Left lung (tissue), 10 donors: ENCODE results near the gene GFPT1. TPM values are rescaled to one million over a fixed set of nuclear protein-coding genes. Genes with fewer than 3 reads are reported as not detected.

Experiments used
- ATAC-seq: fragments of 200-7000 bp; cut with Tn5 transposase; one replicate; pipeline ENCODE4 v1.9.1; 2020; ENCODE audit warnings: moderate library complexity
- DNase-seq, 4 donors: peaks; one replicate each; pipeline ENCODE4 v3.0.0-alpha.2; 2013 to 2020
- H3K27ac ChIP-seq, 2 donors: fragments of 200-600 bp; sonication (generic) in 1 of 2; one replicate each; pipeline versions ENCODE4 v1.5.0 to v1.8.0; 2020 to 2021
- H3K27me3 ChIP-seq, 2 donors: fragments of 200-600 bp; sonication (generic) in 1 of 2; one replicate each; pipeline versions ENCODE4 v1.5.0 to v1.8.0; 2020 to 2021
- H3K36me3 ChIP-seq, 2 donors: fragments of 200-600 bp; sonication (generic) in 1 of 2; one replicate each; pipeline versions ENCODE4 v1.5.0 to v1.8.0; 2020 to 2021
- H3K4me1 ChIP-seq, 2 donors: fragments of 200-600 bp; one replicate each; pipeline ENCODE4 v1.8.0; 2021
- H3K4me3 ChIP-seq, 2 donors: fragments of 200-600 bp; sonication (generic) in 1 of 2; one replicate each; pipeline versions ENCODE4 v1.5.0 to v1.8.0; 2020 to 2021; ENCODE audit warnings: mild to moderate bottlenecking in 1 of 2
- H3K9me3 ChIP-seq, 2 donors: fragments of 200-600 bp; sonication (generic) in 1 of 2; one replicate each; pipeline versions ENCODE4 v1.5.0 to v1.8.0; 2020 to 2021
- intact Hi-C, 2 donors: fragments of 100-400 bp; cut with DNase I; formaldehyde crosslinking; loops; one replicate each; pipeline versions ENCODE4 v1.11.2 to v1.14.2; 2022
- polyA plus RNA-seq, 6 donors: library from polyadenylated mRNA; unstranded; fragments of 120-200 nt; gene quantifications; one replicate each; pipeline ENCODE4 v1.2.1, GENCODE V29; 2013; ENCODE audit not compliant: insufficient read length in 6 of 6
- total RNA-seq, 2 donors: library from RNA; stranded (reverse); fragmentation: NEBNext Ultra II Directional; extraction: Animal tissue kit (Norgen Biotek cat#: 25700); gene quantifications; one replicate each; pipeline ENCODE4 v1.2.1, GENCODE V29; 2021
- TF ChIP-seq, protein P1 (sequence below), 2 donors: fragments of 200-600 bp; sonication (generic) in 1 of 2; IDR thresholded peaks; one replicate each; pipeline versions ENCODE4 v1.5.0 to v1.8.0; 2021; ENCODE audit warnings: antibody characterized with exemption in 2 of 2
- donor health status: DM: no; HTN: yes; CAD: no.
- donor health status: DM: no; HTN: no; CAD: no.

GFPT1 gene
- total and polyA plus RNA-seq, 8 donors = 26.3 to 95.7 (median 30.5) TPM

DNA sequence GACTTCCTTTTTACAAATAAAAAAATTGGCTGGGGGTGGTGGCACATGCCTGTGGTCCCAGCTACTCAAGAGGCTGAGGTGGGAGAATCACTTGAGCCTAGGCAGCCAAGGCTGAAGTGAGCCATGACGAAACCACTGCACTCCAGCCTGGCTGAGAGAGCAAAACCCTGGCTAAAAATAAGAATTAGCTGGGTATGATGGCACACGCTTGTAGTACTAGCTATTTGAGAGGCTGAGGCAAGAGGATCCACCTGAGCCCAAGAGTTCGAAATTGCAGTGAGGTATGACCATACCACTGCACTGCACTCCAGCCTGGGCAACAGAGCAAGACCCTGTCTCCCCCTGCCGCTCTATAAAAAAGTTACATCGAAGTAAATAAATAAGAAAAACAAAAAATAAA, 33.7 kb downstream of the GFPT1 start:
- H3K27me3 ChIP-seq = no peaks in the 10 kb centered on the region
- peak; percentile 60 for ATAC-seq
- H3K4me3 ChIP-seq = no peak overlapping the region
- intact Hi-C loops = no loop called here
- H3K4me1 ChIP-seq = no peaks in the 10 kb centered on the region
- H3K27ac ChIP-seq = no peak overlapping the region
- TF ChIP-seq, protein P1, sequence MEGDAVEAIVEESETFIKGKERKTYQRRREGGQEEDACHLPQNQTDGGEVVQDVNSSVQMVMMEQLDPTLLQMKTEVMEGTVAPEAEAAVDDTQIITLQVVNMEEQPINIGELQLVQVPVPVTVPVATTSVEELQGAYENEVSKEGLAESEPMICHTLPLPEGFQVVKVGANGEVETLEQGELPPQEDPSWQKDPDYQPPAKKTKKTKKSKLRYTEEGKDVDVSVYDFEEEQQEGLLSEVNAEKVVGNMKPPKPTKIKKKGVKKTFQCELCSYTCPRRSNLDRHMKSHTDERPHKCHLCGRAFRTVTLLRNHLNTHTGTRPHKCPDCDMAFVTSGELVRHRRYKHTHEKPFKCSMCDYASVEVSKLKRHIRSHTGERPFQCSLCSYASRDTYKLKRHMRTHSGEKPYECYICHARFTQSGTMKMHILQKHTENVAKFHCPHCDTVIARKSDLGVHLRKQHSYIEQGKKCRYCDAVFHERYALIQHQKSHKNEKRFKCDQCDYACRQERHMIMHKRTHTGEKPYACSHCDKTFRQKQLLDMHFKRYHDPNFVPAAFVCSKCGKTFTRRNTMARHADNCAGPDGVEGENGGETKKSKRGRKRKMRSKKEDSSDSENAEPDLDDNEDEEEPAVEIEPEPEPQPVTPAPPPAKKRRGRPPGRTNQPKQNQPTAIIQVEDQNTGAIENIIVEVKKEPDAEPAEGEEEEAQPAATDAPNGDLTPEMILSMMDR (IDR thresholded peaks at IDR 0.05) = no peak
- peaks cover 0 to 97% of the 10 kb centered on the region in 2 donors for H3K36me3 ChIP-seq
- no peaks in the 10 kb centered on the region for H3K9me3 ChIP-seq
- DNase-seq = no peak

DNA sequence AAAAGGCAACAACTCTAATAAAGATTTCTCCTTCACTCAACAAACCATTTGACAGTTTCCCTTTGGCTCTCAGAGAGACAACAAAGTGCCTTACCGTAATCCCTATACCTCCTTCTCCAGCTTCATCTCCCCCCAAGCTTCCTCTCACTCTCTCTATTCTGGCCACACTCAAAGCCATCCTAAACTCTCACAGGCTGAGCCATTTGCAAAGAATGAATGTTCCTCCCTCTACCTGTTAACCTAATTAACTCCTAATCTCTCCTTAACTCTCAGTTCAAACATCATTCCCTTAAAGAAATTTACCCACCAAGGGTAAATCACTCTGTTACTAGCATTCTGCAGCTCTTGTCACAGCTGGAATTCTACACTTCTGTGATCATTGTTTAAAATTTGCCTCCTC, 38.2 kb downstream of the GFPT1 start:
- intact Hi-C loops = no loop called here
- DNase-seq (no peak), ATAC-seq (no peak)
- peaks cover 2 to 97% of the 10 kb centered on the region in 2 donors for H3K36me3 ChIP-seq
- TF ChIP-seq, protein P1 (IDR thresholded peaks at IDR 0.05) = no peak
- H3K4me1 ChIP-seq = no peaks in the 10 kb centered on the region
- H3K27me3 ChIP-seq = no peaks in the 10 kb centered on the region
- no peak overlapping the region for H3K27ac ChIP-seq
- H3K9me3 ChIP-seq = no peaks in the 10 kb centered on the region
- H3K4me3 ChIP-seq = no peak overlapping the region

DNA sequence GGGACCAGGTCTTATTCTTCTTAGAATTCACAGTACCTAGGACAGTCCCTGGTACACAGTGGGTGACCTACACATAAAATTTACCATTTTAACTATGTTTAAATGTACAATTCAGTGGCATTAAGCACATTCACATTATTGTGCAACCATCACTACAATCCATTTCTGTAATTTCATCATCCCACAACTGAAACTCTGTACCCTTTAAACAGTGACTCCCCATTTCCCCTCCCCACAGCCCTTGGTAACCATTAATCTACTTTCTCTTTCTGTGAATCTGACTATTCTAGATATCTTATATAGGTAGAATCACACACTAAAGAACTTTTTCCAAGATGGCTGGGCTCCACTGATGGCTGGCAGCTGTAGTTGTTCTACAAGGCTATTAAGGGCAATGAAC, 41.6 kb downstream of the GFPT1 start:
- Histone ChIP-seq H3K27ac (no peak overlapping the region), H3K4me1 (no peaks in the 10 kb centered on the region), H3K36me3 (peaks cover 2 to 100% of the 10 kb centered on the region in 2 donors), H3K4me3 (no peak overlapping the region), H3K27me3 (no peaks in the 10 kb centered on the region), H3K9me3 (no peaks in the 10 kb centered on the region)
- TF ChIP-seq, protein P1 (IDR thresholded peaks at IDR 0.05) = no peak
- no peak for ATAC-seq
- DNase-seq = no peak
- intact Hi-C loops = no loop called here

DNA sequence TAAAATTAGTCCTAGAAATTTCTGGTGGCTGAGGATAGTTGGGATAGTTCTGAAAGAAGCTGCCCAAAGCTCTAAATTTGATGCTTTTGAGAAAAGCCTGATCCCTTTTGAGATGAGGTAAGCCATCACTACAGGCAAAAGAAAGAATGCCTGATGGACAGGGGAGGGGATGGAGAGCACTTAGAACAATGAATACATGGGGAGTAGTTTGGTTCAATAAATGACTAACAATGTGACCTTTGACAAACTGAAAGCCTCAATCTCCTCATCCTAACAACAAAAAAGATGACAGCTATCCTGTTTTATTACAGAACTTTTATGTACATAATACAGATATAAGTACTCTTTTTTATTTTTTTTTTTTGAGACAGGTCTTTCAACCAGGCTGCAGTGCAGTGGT, 42.7 kb downstream of the GFPT1 start:
- H3K4me3 ChIP-seq = no peak overlapping the region
- TF ChIP-seq, protein P1 (IDR thresholded peaks at IDR 0.05) = no peak
- H3K4me1 ChIP-seq = no peaks in the 10 kb centered on the region
- H3K9me3 ChIP-seq = no peaks in the 10 kb centered on the region
- intact Hi-C loops = no loop called here
- ATAC-seq (no peak), DNase-seq (no peak)
- no peaks in the 10 kb centered on the region for H3K27me3 ChIP-seq
- H3K36me3 ChIP-seq = peaks cover 2 to 100% of the 10 kb centered on the region in 2 donors
- no peak overlapping the region for H3K27ac ChIP-seq

DNA sequence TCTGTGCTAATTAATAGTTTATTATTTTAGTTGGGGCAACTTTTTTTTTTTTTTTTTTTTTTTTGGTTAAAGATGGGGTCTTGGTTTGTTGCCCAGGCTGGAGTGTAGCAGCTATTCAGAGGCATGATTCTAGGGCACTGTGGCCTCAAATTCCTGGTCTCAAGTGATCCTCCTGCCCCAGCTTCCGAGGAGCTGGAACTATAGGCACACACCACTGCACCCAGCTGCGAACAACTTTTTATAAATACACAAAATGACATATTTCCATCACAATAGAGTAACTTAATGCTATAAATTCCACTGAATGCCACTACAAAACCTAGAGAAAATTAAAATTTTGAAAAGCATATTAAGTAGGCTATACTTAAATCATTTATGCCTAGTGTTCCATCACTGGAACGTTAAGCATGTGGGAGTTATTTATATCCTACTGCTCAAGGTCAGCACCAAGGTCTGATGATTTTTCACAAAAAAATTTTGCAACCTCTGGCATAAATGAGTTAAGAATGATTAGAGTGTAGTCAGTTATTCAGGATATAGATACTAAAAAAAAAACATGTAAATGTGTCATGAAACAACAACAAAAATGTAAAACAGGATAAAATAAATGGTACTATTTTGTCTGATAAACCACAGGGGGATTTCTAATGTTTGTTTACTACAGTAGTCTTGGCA, 46.8 kb downstream of the GFPT1 start:
- H3K27me3 ChIP-seq = no peaks in the 10 kb centered on the region
- H3K36me3 ChIP-seq = peaks cover 0 to 100% of the 10 kb centered on the region in 2 donors
- intact Hi-C loops = no loop called here
- no peak overlapping the region for H3K4me3 ChIP-seq
- no peak overlapping the region for H3K27ac ChIP-seq
- no peaks in the 10 kb centered on the region for H3K9me3 ChIP-seq
- no peaks in the 10 kb centered on the region for H3K4me1 ChIP-seq
- TF ChIP-seq, protein P1 (IDR thresholded peaks at IDR 0.05) = no peak
- DNase-seq (no peak), ATAC-seq (no peak)
